HEK293 (cell line): Measurements from ENCODE around the gene TGFB1.

Experiments
- ZNF138 ChIP-seq: fragments of 450-650 bp; formaldehyde crosslinking; IDR thresholded peaks from 2 replicates; pipeline ENCODE4 v1.5.1; 2016; ENCODE audit warnings: missing biosample characterization, missing genetic modification characterization, borderline replicate concordance
- ZNF341 ChIP-seq: fragments of 450-650 bp; formaldehyde crosslinking; IDR thresholded peaks from 2 replicates; pipeline ENCODE4; 2016; ENCODE audit warnings: low read depth, missing biosample characterization, missing genetic modification characterization
- TF ChIP-seq, protein P1 (sequence below): fragments of 450-650 bp; formaldehyde crosslinking; IDR thresholded peaks from 2 replicates; pipeline ENCODE4 v1.5.1; 2016; ENCODE audit warnings: missing biosample characterization, missing genetic modification characterization
- TF ChIP-seq, protein P2 (sequence below): fragments of 450-650 bp; formaldehyde crosslinking; IDR thresholded peaks from 2 replicates; pipeline ENCODE4 v1.5.1; 2016; ENCODE audit warnings: missing biosample characterization, missing genetic modification characterization
- TF ChIP-seq, protein P3 (sequence below): fragments of 450-650 bp; formaldehyde crosslinking; IDR thresholded peaks from 2 replicates; pipeline ENCODE4 v1.5.1; 2016; ENCODE audit warnings: missing biosample characterization, missing genetic modification characterization, low read depth

DNA sequence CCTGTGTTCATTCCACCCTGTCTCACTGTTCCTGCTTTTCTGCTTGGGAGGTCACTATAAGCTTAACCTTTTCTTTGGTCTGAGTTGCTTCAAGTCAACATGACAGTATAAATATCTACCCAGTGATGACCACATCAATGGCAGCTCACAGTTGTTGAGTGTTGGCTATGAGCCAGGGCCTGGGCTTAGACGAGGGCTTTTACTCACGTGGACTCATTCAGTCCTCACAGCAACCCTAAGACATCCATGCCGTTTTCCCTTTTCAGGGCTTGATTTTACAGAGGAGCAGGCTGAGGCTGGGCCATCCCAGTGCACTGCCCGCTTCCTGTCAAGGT lies 54.0 kb downstream of the TGFB1 start:
- TF ChIP-seq, protein P1, sequence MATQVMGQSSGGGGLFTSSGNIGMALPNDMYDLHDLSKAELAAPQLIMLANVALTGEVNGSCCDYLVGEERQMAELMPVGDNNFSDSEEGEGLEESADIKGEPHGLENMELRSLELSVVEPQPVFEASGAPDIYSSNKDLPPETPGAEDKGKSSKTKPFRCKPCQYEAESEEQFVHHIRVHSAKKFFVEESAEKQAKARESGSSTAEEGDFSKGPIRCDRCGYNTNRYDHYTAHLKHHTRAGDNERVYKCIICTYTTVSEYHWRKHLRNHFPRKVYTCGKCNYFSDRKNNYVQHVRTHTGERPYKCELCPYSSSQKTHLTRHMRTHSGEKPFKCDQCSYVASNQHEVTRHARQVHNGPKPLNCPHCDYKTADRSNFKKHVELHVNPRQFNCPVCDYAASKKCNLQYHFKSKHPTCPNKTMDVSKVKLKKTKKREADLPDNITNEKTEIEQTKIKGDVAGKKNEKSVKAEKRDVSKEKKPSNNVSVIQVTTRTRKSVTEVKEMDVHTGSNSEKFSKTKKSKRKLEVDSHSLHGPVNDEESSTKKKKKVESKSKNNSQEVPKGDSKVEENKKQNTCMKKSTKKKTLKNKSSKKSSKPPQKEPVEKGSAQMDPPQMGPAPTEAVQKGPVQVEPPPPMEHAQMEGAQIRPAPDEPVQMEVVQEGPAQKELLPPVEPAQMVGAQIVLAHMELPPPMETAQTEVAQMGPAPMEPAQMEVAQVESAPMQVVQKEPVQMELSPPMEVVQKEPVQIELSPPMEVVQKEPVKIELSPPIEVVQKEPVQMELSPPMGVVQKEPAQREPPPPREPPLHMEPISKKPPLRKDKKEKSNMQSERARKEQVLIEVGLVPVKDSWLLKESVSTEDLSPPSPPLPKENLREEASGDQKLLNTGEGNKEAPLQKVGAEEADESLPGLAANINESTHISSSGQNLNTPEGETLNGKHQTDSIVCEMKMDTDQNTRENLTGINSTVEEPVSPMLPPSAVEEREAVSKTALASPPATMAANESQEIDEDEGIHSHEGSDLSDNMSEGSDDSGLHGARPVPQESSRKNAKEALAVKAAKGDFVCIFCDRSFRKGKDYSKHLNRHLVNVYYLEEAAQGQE: no peak
- TF ChIP-seq, protein P2, sequence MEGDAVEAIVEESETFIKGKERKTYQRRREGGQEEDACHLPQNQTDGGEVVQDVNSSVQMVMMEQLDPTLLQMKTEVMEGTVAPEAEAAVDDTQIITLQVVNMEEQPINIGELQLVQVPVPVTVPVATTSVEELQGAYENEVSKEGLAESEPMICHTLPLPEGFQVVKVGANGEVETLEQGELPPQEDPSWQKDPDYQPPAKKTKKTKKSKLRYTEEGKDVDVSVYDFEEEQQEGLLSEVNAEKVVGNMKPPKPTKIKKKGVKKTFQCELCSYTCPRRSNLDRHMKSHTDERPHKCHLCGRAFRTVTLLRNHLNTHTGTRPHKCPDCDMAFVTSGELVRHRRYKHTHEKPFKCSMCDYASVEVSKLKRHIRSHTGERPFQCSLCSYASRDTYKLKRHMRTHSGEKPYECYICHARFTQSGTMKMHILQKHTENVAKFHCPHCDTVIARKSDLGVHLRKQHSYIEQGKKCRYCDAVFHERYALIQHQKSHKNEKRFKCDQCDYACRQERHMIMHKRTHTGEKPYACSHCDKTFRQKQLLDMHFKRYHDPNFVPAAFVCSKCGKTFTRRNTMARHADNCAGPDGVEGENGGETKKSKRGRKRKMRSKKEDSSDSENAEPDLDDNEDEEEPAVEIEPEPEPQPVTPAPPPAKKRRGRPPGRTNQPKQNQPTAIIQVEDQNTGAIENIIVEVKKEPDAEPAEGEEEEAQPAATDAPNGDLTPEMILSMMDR: no peak
- TF ChIP-seq ZNF138 (tag by site-specific recombination) (no peak), ZNF341 (tag by site-specific recombination) (no peak)
- TF ChIP-seq, protein P3, sequence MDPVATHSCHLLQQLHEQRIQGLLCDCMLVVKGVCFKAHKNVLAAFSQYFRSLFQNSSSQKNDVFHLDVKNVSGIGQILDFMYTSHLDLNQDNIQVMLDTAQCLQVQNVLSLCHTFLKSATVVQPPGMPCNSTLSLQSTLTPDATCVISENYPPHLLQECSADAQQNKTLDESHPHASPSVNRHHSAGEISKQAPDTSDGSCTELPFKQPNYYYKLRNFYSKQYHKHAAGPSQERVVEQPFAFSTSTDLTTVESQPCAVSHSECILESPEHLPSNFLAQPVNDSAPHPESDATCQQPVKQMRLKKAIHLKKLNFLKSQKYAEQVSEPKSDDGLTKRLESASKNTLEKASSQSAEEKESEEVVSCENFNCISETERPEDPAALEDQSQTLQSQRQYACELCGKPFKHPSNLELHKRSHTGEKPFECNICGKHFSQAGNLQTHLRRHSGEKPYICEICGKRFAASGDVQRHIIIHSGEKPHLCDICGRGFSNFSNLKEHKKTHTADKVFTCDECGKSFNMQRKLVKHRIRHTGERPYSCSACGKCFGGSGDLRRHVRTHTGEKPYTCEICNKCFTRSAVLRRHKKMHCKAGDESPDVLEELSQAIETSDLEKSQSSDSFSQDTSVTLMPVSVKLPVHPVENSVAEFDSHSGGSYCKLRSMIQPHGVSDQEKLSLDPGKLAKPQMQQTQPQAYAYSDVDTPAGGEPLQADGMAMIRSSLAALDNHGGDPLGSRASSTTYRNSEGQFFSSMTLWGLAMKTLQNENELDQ (tag by site-specific recombination): peak; percentile 88
